Mesothelial cell of epicardium (in vitro differentiated cells): ENCODE data around the gene SS18L1. TPM values are rescaled to one million over a fixed set of nuclear protein-coding genes. Genes with fewer than 3 reads are reported as not detected.

Source experiments
- DNase-seq, 2 experiments: peaks; one replicate each; pipeline ENCODE4 v3.0.0; 2021; ENCODE audit warnings: low spot score in 2 of 2; ENCODE audit not compliant: unreplicated experiment in 2 of 2
- H3K27ac Mint-ChIP-seq: 2 replicates; pipeline ENCODE4 v1.8.0; 2021; ENCODE audit warnings: mixed read lengths
- H3K27me3 Mint-ChIP-seq: 2 replicates; pipeline ENCODE4 v1.8.0; 2021; ENCODE audit warnings: low read depth, mixed read lengths
- H3K36me3 Mint-ChIP-seq: 2 replicates; pipeline ENCODE4 v1.8.0; 2021; ENCODE audit warnings: mixed read lengths
- H3K4me1 Mint-ChIP-seq: 2 replicates; pipeline ENCODE4 v1.8.0; 2021; ENCODE audit warnings: mixed read lengths
- H3K4me3 Mint-ChIP-seq: 2 replicates; pipeline ENCODE4 v1.8.0; 2021; ENCODE audit warnings: mild to moderate bottlenecking, moderate library complexity, mixed read lengths
- H3K9me3 Mint-ChIP-seq: 2 replicates; pipeline ENCODE4 v1.8.0; 2021; ENCODE audit warnings: mixed read lengths
- CTCF ChIP-seq: fragments of 200-600 bp; sonication (generic); IDR thresholded peaks from one replicate; pipeline ENCODE4 v1.5.0; 2021; ENCODE audit warnings: antibody characterized with exemption; ENCODE audit not compliant: unreplicated experiment
- total RNA-seq: library from RNA; stranded (reverse); gene quantifications from 3 replicates; pipeline ENCODE4 v1.2.1, GENCODE V29; 2021

Gene SS18L1
- total RNA-seq, 1 donor from 2014 or later, result 27.5 TPM

- no peak for DNase-seq
- TF ChIP-seq CTCF, result no peak
- H3K4me1 Mint-ChIP-seq, result peaks cover 2% of the 10 kb centered on the region
- no peak overlapping the region for H3K4me3 Mint-ChIP-seq
- no peak overlapping the region for H3K27ac Mint-ChIP-seq
- H3K27me3 Mint-ChIP-seq, result peaks cover 33% of the 10 kb centered on the region
- H3K36me3 Mint-ChIP-seq, result no peaks in the 10 kb centered on the region
- no peaks in the 10 kb centered on the region for H3K9me3 Mint-ChIP-seq
These were observed 66.9 kb downstream of the SS18L1 start for GRCh38 chr20:62210496-62210855.

GRCh38 chr20:62211216-62211615, 67.6 kb downstream of the SS18L1 start:
- H3K9me3 Mint-ChIP-seq, result no peaks in the 10 kb centered on the region
- peaks cover 38% of the 10 kb centered on the region for H3K27me3 Mint-ChIP-seq
- no peaks in the 10 kb centered on the region for H3K36me3 Mint-ChIP-seq
- no peak for DNase-seq
- H3K27ac Mint-ChIP-seq, result no peak overlapping the region
- no peak overlapping the region for H3K4me3 Mint-ChIP-seq
- no peak for TF ChIP-seq CTCF
- peaks cover 2% of the 10 kb centered on the region for H3K4me1 Mint-ChIP-seq

GRCh38 chr20:62211769-62212288, 68.3 kb downstream of the SS18L1 start:
- Mint-ChIP-seq H3K36me3 (no peaks in the 10 kb centered on the region), H3K9me3 (no peaks in the 10 kb centered on the region), H3K4me1 (peaks cover 2% of the 10 kb centered on the region), H3K27ac (no peak overlapping the region), H3K4me3 (no peak overlapping the region), H3K27me3 (peaks cover 42% of the 10 kb centered on the region)
- no peak for DNase-seq
- TF ChIP-seq CTCF, result no peak

GRCh38 chr20:62212299-62212698, 68.7 kb downstream of the SS18L1 start:
- Mint-ChIP-seq H3K36me3 (no peaks in the 10 kb centered on the region), H3K4me3 (no peak overlapping the region)

GRCh38 chr20:62214067-62214466, 70.5 kb downstream of the SS18L1 start:
- no peaks in the 10 kb centered on the region for H3K36me3 Mint-ChIP-seq
- TF ChIP-seq CTCF, result no peak
- H3K4me1 Mint-ChIP-seq, result peaks cover 4% of the 10 kb centered on the region
- no peak overlapping the region for H3K4me3 Mint-ChIP-seq
- no peaks in the 10 kb centered on the region for H3K9me3 Mint-ChIP-seq
- DNase-seq, result no peak
- no peak overlapping the region for H3K27ac Mint-ChIP-seq
- H3K27me3 Mint-ChIP-seq, result peaks cover 61% of the 10 kb centered on the region

More at GRCh38 chr20:62212299-62212698, 68.7 kb downstream of the SS18L1 start:
- no peak for DNase-seq
- Mint-ChIP-seq H3K27ac (no peak overlapping the region), H3K4me1 (peaks cover 2% of the 10 kb centered on the region), H3K9me3 (no peaks in the 10 kb centered on the region), H3K27me3 (peaks cover 47% of the 10 kb centered on the region)
- TF ChIP-seq CTCF, result no peak
